ENCODE results near the gene TMEM209.
"Not testable (repeated sequence)": the region's sequence is repeated elsewhere in the genome, so short reads cannot be mapped to it uniquely, and the experiment has no call there.

TMEM209 gene

DNA sequence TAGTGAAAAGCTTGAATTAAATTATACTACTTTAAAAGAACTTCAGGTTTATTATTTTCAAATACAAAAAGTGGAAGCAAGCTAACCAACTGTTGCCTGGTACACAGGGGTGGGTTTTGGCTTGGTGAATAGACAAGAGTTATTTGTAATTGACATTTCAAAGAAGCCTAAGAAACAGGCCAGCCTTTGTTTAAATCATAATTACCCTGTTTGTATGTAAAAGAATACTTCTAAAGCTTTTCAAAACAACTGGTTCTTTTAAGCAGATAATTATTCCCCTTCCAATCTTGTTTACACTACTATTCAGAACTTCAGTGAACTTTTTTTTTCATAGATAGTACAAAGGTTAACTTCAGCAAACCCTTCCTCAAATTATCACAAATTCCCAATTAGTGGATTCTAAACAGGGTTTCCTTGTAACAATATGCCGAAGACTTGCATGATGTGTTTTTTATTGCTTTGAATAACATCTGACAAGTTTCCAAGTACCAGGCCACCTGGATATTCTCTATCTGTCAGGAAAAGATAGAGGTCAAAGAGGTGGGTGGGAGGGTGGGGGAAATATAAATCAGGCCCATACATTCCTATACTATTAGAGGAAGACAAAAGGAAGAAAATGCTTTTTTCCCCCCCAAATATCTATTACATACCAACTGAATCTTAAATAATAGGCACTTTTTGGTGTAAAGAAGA is 22.8 kb upstream of the TMEM209 start:
- Histone ChIP-seq H3K27me3 (ENCODE audit: insufficient read depth, poor library complexity, severe bottlenecking) (no peaks in the 10 kb centered on the region), H3K4me3 (replicated peaks; ENCODE audit: insufficient read depth, low read length) (no peak overlapping the region), H3K27ac (replicated peaks) (no peak overlapping the region)
- no peak for DNase-seq (ENCODE audit: low read depth in 1 of 2, low spot score in 1 of 2)
- TF ChIP-seq, protein P1, sequence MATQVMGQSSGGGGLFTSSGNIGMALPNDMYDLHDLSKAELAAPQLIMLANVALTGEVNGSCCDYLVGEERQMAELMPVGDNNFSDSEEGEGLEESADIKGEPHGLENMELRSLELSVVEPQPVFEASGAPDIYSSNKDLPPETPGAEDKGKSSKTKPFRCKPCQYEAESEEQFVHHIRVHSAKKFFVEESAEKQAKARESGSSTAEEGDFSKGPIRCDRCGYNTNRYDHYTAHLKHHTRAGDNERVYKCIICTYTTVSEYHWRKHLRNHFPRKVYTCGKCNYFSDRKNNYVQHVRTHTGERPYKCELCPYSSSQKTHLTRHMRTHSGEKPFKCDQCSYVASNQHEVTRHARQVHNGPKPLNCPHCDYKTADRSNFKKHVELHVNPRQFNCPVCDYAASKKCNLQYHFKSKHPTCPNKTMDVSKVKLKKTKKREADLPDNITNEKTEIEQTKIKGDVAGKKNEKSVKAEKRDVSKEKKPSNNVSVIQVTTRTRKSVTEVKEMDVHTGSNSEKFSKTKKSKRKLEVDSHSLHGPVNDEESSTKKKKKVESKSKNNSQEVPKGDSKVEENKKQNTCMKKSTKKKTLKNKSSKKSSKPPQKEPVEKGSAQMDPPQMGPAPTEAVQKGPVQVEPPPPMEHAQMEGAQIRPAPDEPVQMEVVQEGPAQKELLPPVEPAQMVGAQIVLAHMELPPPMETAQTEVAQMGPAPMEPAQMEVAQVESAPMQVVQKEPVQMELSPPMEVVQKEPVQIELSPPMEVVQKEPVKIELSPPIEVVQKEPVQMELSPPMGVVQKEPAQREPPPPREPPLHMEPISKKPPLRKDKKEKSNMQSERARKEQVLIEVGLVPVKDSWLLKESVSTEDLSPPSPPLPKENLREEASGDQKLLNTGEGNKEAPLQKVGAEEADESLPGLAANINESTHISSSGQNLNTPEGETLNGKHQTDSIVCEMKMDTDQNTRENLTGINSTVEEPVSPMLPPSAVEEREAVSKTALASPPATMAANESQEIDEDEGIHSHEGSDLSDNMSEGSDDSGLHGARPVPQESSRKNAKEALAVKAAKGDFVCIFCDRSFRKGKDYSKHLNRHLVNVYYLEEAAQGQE (IDR thresholded peaks at IDR 0.05; ENCODE audit: insufficient replicate concordance, low read depth) = no peak
- TF ChIP-seq SPI1 (IDR thresholded peaks at IDR 0.05; ENCODE audit: borderline replicate concordance, low read depth) = no peak

DNA sequence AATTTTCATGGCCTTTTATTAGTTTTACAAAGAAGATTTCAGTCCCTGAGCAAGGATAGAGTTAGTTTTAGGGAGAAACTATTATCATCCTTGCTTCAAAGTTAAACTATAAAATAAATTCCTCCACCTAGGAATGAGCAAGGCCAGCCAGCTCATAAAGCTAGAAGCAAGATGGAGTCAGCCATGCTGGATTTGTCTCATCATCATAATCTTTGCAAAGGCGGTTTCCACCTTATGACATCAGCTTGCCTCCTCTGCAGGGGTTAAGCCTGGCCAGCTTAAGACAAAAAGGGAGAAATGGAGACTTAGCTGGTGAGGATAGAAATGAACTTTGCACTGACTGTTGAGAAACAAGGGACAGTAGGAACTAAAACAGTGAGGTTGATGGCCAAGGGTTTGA is 21.1 kb upstream of the TMEM209 start:
- Histone ChIP-seq H3K27ac (replicated peaks) (no peak overlapping the region), H3K4me3 (replicated peaks; ENCODE audit: insufficient read depth, low read length) (no peak overlapping the region), H3K27me3 (ENCODE audit: insufficient read depth, poor library complexity, severe bottlenecking) (no peaks in the 10 kb centered on the region)
- TF ChIP-seq, protein P2, sequence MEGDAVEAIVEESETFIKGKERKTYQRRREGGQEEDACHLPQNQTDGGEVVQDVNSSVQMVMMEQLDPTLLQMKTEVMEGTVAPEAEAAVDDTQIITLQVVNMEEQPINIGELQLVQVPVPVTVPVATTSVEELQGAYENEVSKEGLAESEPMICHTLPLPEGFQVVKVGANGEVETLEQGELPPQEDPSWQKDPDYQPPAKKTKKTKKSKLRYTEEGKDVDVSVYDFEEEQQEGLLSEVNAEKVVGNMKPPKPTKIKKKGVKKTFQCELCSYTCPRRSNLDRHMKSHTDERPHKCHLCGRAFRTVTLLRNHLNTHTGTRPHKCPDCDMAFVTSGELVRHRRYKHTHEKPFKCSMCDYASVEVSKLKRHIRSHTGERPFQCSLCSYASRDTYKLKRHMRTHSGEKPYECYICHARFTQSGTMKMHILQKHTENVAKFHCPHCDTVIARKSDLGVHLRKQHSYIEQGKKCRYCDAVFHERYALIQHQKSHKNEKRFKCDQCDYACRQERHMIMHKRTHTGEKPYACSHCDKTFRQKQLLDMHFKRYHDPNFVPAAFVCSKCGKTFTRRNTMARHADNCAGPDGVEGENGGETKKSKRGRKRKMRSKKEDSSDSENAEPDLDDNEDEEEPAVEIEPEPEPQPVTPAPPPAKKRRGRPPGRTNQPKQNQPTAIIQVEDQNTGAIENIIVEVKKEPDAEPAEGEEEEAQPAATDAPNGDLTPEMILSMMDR (IDR thresholded peaks at IDR 0.05; ENCODE audit: insufficient read depth, low read length) = no peak
- TF ChIP-seq SPI1 (IDR thresholded peaks at IDR 0.05; ENCODE audit: borderline replicate concordance, low read depth) = no peak
- TF ChIP-seq, protein P1 (IDR thresholded peaks at IDR 0.05; ENCODE audit: insufficient replicate concordance, low read depth) = no peak
- no peak for TF ChIP-seq GABPA (IDR thresholded peaks at IDR 0.05; ENCODE audit: low read depth)
- no peak for TF ChIP-seq POLR2AphosphoS5 (IDR thresholded peaks at IDR 0.05; ENCODE audit: low read depth)
- no peak for DNase-seq (ENCODE audit: low read depth in 1 of 2, low spot score in 1 of 2)

DNA sequence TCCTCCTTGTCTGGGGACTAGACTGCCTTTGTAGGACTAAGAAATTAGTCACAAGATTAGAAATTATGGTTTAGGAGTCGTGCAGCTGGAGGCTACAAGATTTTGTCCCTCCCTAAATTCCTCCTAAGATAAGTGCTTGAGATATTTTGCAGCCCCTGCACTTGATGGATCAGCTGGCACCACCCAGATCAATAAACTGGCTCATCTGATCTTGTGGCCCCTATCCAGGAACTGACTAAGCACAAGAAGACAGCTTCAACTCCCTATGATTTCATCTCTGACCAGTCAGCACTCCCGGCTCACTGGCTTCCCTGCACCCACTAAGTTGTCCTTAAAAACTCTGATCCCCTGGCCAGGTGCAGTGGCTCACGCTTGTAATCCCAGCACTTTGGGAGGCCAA is 19.7 kb upstream of the TMEM209 start:
- DNase-seq (ENCODE audit: low read depth in 1 of 2, low spot score in 1 of 2); H3K4me3 ChIP-seq (replicated peaks; ENCODE audit: insufficient read depth, low read length); H3K27ac ChIP-seq (replicated peaks); H3K27me3 ChIP-seq (ENCODE audit: insufficient read depth, poor library complexity, severe bottlenecking): not testable (repeated sequence)

DNA sequence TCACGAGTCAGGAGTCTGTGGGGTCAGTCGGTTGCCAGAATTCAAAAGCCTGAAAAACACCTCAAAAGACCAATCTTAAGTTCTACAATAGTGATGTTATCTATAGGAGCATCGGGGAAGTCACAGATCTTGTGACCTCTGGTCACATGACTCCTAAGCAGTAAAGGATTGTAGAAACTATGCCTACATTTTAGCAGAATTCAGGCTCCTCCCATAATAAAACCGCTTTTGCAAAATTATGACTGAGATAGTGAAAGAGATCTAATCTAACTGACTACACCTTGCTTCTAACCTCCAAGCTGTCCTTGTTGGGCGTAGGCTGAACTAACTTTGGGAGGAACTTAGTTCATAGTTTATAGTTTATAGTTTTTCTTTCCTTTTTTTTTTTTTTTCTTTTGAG is 19.0 kb upstream of the TMEM209 start:
- TF ChIP-seq GABPA (IDR thresholded peaks at IDR 0.05; ENCODE audit: low read depth) = no peak
- TF ChIP-seq SPI1 (IDR thresholded peaks at IDR 0.05; ENCODE audit: borderline replicate concordance, low read depth) = no peak
- no peak for TF ChIP-seq POLR2AphosphoS5 (IDR thresholded peaks at IDR 0.05; ENCODE audit: low read depth)
- TF ChIP-seq, protein P2 (IDR thresholded peaks at IDR 0.05; ENCODE audit: insufficient read depth, low read length) = no peak
- TF ChIP-seq, protein P1 (IDR thresholded peaks at IDR 0.05; ENCODE audit: insufficient replicate concordance, low read depth) = no peak
- Histone ChIP-seq H3K27ac (replicated peaks) (no peak overlapping the region), H3K27me3 (ENCODE audit: insufficient read depth, poor library complexity, severe bottlenecking) (no peaks in the 10 kb centered on the region), H3K4me3 (replicated peaks; ENCODE audit: insufficient read depth, low read length) (no peak overlapping the region)
- DNase-seq (ENCODE audit: low read depth in 1 of 2, low spot score in 1 of 2) = no peak

All from HL-60 (cell line).